ENCODE measurements around the gene KIDINS220.

The KIDINS220 gene

GRCh38 chr2:8836971-8837794 is at the start of gene KIDINS220:
Gene KIDINS220, minus strand, starts transcription at chr2:8837613. Its CDS starts 10,520 bp downstream, at chr2:8827093.
- peak within 1 kb of the TSS; percentile 91 to 100 (median 98) for H3K4me3 ChIP-seq
- peak within 1 kb of the TSS; percentile 58 to 95 (median 90) for H3K27ac ChIP-seq

GRCh38 chr2:8886876-8887275 is 49.5 kb upstream of the KIDINS220 start:
- H3K4me3 ChIP-seq = no peak overlapping the region
- H3K27ac ChIP-seq = no peak overlapping the region

DNA sequence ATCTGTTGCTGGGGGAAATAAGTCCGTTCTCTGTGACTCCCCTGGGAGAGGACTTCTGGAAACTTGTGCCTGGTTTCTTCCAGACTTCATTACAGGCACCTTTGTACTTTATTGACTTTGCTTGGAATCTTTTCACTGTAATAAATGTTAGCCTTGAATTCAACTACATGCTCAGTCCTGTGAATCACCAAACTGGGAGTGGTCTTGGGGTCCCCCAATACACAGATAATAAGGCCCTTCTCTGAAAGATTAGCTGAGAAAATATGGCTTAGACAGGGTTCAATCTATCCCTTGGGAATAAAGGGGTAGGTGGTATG is 48.7 kb upstream of the KIDINS220 start:
- Histone ChIP-seq H3K27ac (no peak overlapping the region), H3K4me3 (no peak overlapping the region)

DNA sequence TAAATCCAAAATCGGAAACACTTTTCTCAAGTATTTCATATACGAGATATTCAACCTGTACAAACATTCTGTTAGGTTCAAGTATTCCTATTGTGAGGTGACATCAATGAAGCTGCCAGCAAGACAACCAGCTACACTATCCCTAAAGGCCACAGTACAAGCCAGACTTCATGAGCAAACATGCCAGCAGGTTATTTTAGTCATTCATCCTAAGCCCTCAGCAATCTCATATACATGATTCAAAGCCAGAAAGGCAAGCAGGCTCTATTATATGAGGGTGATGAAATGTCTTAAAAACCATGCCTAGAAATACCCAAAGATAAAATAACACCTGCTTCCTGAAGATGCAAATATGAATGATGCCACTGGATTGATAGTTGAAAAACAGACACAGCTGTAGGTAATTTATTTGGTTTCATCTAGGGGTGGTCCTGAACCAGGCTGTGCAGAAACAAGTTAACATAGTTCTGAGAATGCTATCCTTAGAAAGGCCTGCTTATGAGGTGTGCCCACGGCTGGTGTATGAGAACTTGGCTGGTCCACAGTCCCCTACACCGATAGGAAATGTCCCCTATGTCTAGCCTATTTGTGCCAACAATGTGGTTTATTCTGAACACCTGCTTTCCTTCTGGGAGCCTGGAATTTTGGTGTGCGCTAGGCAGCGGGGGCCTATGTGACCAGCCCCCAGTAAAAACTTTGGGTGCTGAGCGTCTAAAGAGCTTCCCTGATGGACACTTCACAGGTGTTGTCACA is 48.2 kb upstream of the KIDINS220 start:
- Histone ChIP-seq H3K4me3 (no peak overlapping the region), H3K27ac (no peak overlapping the region)

DNA sequence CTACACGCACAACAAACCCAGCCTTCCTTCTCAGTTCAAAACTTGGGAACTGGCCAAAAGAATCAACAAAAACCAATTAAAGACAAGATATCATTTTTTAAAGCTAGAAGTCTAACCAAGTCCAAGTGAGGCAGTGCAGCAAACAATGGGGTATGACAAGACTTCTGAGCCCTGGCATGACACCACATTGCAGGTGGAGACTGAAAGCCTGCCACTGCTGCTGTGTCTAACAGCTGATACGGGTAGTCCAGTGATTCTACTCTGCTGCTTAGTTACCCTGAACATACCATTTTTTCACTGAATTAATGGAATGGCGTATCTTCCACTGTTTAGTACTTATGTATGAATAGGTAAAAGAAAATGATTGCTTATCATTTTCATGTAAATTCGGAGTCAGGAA is 47.4 kb upstream of the KIDINS220 start:
- Histone ChIP-seq H3K27ac (no peak overlapping the region), H3K4me3 (no peak overlapping the region)

DNA sequence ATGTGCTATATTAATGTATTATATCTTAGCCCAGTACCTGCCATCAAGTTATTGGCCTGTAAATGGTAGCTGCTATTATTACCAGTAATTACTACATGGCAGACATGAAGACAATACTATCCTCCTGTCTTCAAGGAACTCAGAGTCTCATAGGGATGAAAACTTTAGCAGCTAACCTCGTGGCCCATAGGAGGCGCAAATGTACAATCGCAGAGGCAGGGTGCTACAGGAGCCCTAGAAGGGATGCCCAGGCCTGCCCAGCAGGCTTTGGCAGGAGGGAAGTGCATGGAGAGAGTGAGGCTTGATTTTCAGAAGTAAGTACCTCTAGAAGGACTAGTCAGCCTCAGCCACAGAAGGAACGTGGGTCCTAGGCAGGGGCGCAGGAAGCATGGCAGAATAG is 44.7 kb upstream of the KIDINS220 start:
- Histone ChIP-seq H3K27ac (no peak overlapping the region), H3K4me3 (no peak overlapping the region)

- H3K27ac ChIP-seq = no peak overlapping the region
- no peak overlapping the region for H3K4me3 ChIP-seq
These were observed 40.5 kb upstream of the KIDINS220 start for GRCh38 chr2:8877894-8878293.

- Histone ChIP-seq H3K27ac (no peak overlapping the region), H3K4me3 (no peak overlapping the region)
These were observed 39.9 kb upstream of the KIDINS220 start for GRCh38 chr2:8877332-8877731.

DNA sequence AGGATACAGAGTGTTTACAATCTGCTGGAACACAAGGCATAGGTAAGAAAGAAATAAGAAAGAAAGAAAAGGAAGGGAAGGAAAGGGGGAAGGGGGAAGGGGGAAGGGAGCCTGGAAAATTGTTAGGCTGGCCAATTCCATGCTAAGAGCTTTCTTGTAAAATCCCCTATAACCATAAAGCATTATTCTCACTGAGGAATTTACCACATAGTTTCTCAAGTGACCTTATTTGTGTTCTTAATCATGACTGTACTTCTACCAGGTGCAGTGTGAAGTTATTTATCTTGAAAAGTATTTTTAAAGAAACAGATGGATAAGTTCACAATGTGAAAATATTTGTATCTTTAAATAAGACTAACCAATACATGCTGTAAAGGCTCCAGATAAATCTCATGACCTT is 39.2 kb upstream of the KIDINS220 start:
- Histone ChIP-seq H3K4me3 (no peak overlapping the region), H3K27ac (no peak overlapping the region)

GRCh38 chr2:8872821-8873432 is 35.5 kb upstream of the KIDINS220 start:
- Histone ChIP-seq H3K27ac (no peak overlapping the region), H3K4me3 (no peak overlapping the region)

DNA sequence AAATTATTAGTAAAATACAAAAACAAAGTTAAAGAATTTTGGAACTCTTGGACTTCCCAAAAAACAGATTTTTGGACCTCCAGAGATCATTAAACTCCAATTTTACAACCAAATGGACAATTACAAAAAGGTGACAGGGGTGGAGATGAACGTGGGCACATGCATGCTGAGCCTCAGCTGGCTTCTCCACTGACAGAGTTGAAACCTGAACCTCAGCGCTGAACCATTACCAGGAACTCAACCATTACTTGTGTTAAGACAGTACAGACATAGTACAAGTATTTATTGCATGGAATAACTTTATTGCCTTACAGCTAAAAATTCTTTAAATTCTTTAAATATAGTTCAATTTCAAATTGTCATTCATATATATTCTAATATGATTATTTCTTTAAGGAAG is 33.0 kb upstream of the KIDINS220 start:
- H3K4me3 ChIP-seq = no peak overlapping the region
- H3K27ac ChIP-seq = no peak overlapping the region

- no peak overlapping the region for H3K27ac ChIP-seq
- no peak overlapping the region for H3K4me3 ChIP-seq
These were observed 29.9 kb upstream of the KIDINS220 start for GRCh38 chr2:8867363-8867762.

DNA sequence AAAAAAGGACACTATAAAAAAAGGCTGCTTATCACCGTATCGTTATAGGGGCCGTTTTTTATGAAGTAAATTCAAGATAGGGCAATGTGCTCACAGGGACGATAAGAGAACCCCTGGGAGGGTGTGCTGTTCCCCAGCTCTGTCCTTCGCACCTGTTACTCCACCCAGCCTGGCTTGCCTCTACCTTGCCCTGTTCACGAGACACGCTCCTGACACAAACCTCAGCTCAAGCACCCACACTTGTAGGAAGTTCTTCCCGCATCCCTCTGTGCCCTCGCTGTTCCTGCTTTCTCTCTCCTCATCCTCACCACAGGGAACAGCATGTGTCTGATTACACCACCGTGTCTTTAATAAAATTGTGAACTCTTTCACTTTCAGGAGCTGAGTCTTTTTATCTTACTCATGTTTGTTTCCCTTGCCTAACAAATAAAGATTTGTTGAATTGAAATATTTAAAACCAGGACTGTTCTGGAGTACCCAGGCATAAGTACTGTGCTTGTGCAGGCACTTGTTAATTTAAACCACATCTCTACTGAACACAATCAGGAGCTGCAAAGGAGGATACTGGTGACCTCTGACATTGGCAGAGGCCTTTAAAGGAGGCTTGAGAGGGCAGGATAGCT is 26.0 kb upstream of the KIDINS220 start:
- H3K27ac ChIP-seq = no peak overlapping the region

GRCh38 chr2:8862230-8862629 is 24.8 kb upstream of the KIDINS220 start:
- Histone ChIP-seq H3K27ac (no peak overlapping the region), H3K4me3 (no peak overlapping the region)

More for the DNA sequence above, 26.0 kb upstream of the KIDINS220 start:
- H3K4me3 ChIP-seq = no peak overlapping the region

DNA sequence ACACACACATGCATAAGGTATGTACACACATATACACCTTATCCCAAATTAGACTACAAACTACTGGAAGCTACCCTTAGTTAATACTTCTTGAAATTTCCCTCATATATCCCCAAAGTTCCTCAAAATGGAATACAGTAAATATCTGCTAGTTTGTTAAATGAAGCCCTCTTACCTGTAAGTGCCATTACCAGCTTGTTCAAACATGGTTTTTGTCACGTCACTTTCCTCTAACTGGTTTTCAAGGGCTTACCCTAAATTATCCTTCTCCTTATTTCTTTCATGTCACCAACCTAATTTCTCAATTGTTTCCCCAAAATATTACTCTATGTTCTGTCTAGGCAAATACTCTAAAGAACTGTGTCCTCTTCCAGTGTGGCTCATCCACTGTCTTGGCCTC is 24.4 kb upstream of the KIDINS220 start:
- no peak overlapping the region for H3K27ac ChIP-seq
- H3K4me3 ChIP-seq = no peak overlapping the region

DNA sequence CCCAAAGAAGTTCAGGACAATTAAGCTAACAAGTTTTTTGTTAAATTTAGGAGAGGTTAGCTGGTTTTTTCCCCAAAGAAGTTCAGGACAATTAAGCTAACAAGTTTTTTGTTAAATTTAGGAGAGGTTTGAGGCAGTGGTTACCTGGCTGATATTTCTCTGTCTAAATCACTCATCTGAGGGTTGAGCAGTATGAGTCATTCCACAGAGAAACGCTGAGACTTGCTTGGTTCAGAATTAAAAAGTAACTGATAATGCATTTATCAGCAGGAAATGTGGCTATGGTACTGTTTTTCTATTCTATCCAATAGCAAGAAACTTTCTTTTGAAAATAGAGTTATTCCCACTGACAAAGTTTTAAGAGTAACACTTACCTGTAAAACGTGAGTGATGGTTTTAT is 22.8 kb upstream of the KIDINS220 start:
- no peak overlapping the region for H3K27ac ChIP-seq
- no peak overlapping the region for H3K4me3 ChIP-seq

GRCh38 chr2:8858910-8859309 is 21.5 kb upstream of the KIDINS220 start:
- Histone ChIP-seq H3K27ac (no peak overlapping the region), H3K4me3 (no peak overlapping the region)

- Histone ChIP-seq H3K4me3 (no peak overlapping the region), H3K27ac (no peak overlapping the region)
These were observed 20.9 kb upstream of the KIDINS220 start for GRCh38 chr2:8858264-8858663.

GRCh38 chr2:8857709-8858108 is 20.3 kb upstream of the KIDINS220 start:
- Histone ChIP-seq H3K27ac (no peak overlapping the region), H3K4me3 (no peak overlapping the region)

GRCh38 chr2:8856176-8856575 is 18.8 kb upstream of the KIDINS220 start:
- Histone ChIP-seq H3K4me3 (no peak overlapping the region), H3K27ac (no peak overlapping the region)
